ENCODE results near the gene CEP164.

DNA sequence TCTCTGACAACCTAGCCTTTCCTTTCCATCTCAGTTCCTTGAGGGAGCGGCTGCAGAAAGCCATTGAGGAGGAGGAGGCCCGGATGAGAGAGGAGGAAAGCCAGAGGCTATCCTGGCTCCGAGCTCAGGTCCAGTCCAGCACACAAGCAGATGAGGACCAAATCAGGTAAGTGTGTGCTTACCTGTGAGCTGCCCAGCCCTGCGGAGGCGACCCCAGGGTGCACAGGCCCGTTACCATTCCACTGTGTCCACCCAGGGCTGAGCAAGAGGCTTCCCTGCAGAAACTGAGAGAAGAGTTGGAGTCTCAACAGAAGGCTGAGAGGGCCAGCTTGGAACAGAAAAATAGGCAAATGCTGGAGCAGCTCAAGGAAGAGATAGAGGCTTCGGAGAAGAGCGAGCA lies 63.1 kb downstream of the CEP164 start:
- TF ChIP-seq, protein P1, sequence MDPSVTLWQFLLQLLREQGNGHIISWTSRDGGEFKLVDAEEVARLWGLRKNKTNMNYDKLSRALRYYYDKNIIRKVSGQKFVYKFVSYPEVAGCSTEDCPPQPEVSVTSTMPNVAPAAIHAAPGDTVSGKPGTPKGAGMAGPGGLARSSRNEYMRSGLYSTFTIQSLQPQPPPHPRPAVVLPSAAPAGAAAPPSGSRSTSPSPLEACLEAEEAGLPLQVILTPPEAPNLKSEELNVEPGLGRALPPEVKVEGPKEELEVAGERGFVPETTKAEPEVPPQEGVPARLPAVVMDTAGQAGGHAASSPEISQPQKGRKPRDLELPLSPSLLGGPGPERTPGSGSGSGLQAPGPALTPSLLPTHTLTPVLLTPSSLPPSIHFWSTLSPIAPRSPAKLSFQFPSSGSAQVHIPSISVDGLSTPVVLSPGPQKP (IDR thresholded peaks at IDR 0.05; ENCODE audit: low read depth, low read length), result no peak
- TF ChIP-seq POLR2AphosphoS5 (IDR thresholded peaks at IDR 0.05; ENCODE audit: low read length), result no peak
- TF ChIP-seq, protein P2, sequence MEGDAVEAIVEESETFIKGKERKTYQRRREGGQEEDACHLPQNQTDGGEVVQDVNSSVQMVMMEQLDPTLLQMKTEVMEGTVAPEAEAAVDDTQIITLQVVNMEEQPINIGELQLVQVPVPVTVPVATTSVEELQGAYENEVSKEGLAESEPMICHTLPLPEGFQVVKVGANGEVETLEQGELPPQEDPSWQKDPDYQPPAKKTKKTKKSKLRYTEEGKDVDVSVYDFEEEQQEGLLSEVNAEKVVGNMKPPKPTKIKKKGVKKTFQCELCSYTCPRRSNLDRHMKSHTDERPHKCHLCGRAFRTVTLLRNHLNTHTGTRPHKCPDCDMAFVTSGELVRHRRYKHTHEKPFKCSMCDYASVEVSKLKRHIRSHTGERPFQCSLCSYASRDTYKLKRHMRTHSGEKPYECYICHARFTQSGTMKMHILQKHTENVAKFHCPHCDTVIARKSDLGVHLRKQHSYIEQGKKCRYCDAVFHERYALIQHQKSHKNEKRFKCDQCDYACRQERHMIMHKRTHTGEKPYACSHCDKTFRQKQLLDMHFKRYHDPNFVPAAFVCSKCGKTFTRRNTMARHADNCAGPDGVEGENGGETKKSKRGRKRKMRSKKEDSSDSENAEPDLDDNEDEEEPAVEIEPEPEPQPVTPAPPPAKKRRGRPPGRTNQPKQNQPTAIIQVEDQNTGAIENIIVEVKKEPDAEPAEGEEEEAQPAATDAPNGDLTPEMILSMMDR (IDR thresholded peaks at IDR 0.05 in 2 of 3, conservative IDR thresholded peaks at IDR 0.05 in 1 of 3; ENCODE audit: control insufficient read depth in 2 of 3, extremely low read depth in 1 of 3, insufficient read depth in 1 of 3, low read depth in 3 of 3, low read length in 3 of 3), result no peak

All from GM12878 (cell line).